ENCODE results near the gene PDLIM1. TPM values are rescaled to one million over a fixed set of nuclear protein-coding genes. Genes with fewer than 3 reads are reported as not detected.

The PDLIM1 gene
- total and polyA plus RNA-seq, 2 experiments from 2014 or later, result 75.7 to 335 TPM

DNA sequence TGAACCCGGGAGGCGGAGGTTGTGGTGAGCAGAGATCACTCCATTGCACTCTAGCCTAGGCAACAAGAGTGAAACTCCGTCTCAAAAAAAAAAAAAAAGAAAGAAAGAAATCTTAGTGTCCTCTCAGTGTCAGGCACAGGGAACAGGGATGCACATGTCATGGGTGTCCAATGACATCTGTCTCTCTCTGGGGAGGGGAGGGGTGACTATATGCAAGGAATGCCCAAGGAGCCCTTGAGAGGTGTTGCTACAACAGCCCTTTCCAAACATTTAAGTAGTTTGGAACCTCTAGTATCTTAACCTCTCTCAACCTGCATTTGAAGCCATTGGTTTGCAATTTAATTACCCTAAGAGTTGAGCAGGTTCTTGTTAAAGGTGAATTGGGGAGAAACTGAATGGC is 28.9 kb downstream of the PDLIM1 start:
- Histone ChIP-seq H3K27ac (no peak overlapping the region), H3K9me3 (ENCODE audit: low read depth) (no peaks in the 10 kb centered on the region), H3K27me3 (no peaks in the 10 kb centered on the region), H3K36me3 (peaks cover 16% of the 10 kb centered on the region), H3K4me1 (ENCODE audit: low read depth) (peaks cover 19% of the 10 kb centered on the region), H3K4me3 (no peak overlapping the region)
- no peak for DNase-seq (ENCODE audit: low read depth in 1 of 2, low spot score in 1 of 2)
- no peak for TF ChIP-seq CTCF (IDR thresholded peaks at IDR 0.05; ENCODE audit: low read depth, low read length)

DNA sequence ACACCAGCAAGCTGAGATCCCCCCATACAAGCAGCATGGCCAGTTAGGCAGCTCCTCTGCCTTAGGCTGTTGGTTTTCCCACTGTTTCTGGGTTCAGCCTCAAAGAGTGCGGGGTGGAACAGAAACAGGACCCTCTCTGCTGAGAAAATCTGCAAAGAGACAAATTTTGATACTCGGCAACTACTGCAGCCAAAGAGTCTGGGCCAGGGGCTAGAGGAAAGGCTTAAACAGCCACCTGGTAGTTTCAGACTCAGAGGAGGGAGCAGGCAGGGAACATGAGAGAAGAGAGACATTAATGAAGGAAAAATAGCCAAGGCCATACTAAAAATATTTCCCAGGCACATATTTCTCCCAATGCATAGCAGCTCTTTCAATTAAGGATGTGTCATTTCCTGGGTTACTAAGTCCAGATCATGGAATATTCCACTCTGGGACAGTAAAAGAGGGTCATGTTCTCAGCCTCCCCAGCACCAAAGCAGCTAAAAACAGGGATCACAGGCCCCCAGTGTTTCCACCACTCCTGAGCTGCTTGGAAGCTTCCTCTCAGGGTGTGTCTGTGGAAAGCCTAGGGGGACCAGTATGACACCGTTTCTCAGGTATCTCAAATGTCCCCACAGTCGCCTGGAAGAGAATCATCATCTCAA is 29.8 kb downstream of the PDLIM1 start:
- Histone ChIP-seq H3K27ac (peak overlapping the region; percentile 84), H3K9me3 (ENCODE audit: low read depth) (no peaks in the 10 kb centered on the region), H3K27me3 (no peaks in the 10 kb centered on the region), H3K4me1 (ENCODE audit: low read depth) (peaks cover 19% of the 10 kb centered on the region), H3K4me3 (no peak overlapping the region), H3K36me3 (peaks cover 16% of the 10 kb centered on the region)
- no peak for TF ChIP-seq CTCF (IDR thresholded peaks at IDR 0.05; ENCODE audit: low read depth, low read length)
- DNase-seq (ENCODE audit: low read depth in 1 of 2, low spot score in 1 of 2), result no peak

DNA sequence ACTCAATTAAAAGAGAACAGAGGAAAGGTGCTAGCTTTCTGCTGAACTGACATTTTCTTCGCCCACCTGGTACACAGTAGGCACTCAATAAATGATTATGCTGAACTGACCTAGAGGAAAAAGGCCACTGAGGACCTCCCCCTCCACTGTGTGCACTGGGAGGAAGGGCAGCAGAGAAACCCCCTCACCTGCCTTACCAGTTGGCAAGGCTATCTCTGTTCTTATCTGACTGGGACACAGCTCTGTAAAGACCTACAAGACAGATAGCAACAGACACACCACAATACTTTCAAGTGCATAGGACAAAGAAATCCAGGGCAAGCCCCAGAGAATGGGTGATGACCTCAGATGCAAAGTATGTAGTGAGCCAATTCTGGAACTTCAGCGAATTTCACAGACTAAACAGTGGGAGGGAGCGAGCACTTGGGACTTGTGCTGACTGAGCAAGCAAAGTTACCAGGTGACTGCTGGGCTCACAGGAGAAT is 30.4 kb downstream of the PDLIM1 start:
- Histone ChIP-seq H3K9me3 (ENCODE audit: low read depth) (no peaks in the 10 kb centered on the region), H3K36me3 (peaks cover 16% of the 10 kb centered on the region), H3K27ac (peak overlapping the region; percentile 84), H3K4me1 (ENCODE audit: low read depth) (peaks cover 19% of the 10 kb centered on the region), H3K4me3 (no peak overlapping the region), H3K27me3 (no peaks in the 10 kb centered on the region)
- no peak for TF ChIP-seq CTCF (IDR thresholded peaks at IDR 0.05; ENCODE audit: low read depth, low read length)
- peak; percentile 35 to 91 for DNase-seq (ENCODE audit: low read depth in 1 of 2, low spot score in 1 of 2)

- H3K27ac ChIP-seq, result no peak overlapping the region
- DNase-seq (ENCODE audit: low read depth in 1 of 2, low spot score in 1 of 2), result no peak
- no peaks in the 10 kb centered on the region for H3K27me3 ChIP-seq
- H3K4me3 ChIP-seq, result no peak overlapping the region
- no peaks in the 10 kb centered on the region for H3K9me3 ChIP-seq (ENCODE audit: low read depth)
- TF ChIP-seq CTCF (IDR thresholded peaks at IDR 0.05; ENCODE audit: low read depth, low read length), result no peak
- H3K36me3 ChIP-seq, result peaks cover 11% of the 10 kb centered on the region
- H3K4me1 ChIP-seq (ENCODE audit: low read depth), result peaks cover 11% of the 10 kb centered on the region
Measured at GRCh38 chr10:95257849-95258248, 33.0 kb downstream of the PDLIM1 start.

DNA sequence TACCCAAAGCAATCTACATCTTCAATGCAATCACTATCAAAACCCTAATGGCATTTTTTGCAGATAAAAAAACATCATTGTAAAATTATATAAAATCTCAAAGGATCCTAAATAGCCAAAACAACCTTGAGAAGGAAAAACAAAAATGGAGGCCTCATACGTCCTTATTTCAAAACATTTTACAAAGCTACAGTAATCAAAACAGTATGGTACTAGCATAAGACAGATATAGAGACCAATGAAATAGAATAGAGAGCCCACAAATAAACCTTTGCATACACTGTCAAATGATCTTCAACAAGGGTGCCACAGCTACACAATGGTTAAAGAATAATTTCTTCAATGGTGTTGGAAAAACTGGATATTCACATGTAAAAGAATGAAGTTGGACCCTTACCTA is 34.5 kb downstream of the PDLIM1 start:
- no peak for DNase-seq (ENCODE audit: low read depth in 1 of 2, low spot score in 1 of 2)
- no peak for TF ChIP-seq CTCF (IDR thresholded peaks at IDR 0.05; ENCODE audit: low read depth, low read length)
- Histone ChIP-seq H3K27ac (no peak overlapping the region), H3K4me3 (no peak overlapping the region), H3K36me3 (peaks cover 11% of the 10 kb centered on the region), H3K27me3 (no peaks in the 10 kb centered on the region), H3K4me1 (ENCODE audit: low read depth) (peaks cover 9% of the 10 kb centered on the region), H3K9me3 (ENCODE audit: low read depth) (no peaks in the 10 kb centered on the region)
